Measurements from ENCODE around the gene BIK.

BIK gene

DNA sequence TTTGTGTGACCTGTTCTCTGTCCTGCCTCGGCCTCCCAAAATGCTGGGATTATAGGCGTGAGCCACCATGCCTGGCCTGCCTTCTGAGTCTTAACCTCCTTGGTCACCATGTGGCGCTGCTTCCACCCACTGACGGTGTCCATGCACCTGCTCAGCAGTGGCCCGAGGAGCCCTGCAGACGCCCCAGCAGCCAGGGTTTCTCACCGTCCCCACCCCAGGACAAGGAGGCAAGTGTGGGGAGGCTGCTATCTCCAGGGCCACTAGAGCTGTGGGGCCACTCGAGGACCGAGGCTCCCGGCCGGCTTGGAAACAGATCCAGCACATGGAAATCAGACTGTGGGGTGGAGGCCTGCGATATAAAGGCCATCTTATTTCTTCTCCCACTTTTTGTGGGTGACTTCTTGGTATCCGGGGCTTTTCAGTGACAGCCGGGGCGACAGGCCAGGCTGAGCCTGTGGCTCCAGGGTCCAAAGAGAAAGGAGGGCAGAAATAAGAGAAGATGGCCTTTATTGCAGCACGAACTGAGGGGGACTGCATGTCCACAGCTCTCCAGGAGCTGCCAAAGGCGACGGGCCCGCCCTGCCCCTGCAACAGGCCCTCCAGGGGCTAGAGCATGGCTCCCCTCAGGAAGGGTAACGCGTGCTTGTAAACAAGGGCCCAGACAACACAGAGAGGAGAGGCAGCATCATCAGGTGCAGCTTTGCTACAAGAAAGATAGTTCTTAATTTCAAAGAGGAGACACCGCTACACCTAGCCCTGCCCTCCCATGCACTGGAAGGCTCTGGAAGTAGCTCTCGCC, 55.8 kb downstream of the BIK start:
- H3K4me3 ChIP-seq (ENCODE audit: low read depth, low read length) = no peak overlapping the region
- TF ChIP-seq, protein P1, sequence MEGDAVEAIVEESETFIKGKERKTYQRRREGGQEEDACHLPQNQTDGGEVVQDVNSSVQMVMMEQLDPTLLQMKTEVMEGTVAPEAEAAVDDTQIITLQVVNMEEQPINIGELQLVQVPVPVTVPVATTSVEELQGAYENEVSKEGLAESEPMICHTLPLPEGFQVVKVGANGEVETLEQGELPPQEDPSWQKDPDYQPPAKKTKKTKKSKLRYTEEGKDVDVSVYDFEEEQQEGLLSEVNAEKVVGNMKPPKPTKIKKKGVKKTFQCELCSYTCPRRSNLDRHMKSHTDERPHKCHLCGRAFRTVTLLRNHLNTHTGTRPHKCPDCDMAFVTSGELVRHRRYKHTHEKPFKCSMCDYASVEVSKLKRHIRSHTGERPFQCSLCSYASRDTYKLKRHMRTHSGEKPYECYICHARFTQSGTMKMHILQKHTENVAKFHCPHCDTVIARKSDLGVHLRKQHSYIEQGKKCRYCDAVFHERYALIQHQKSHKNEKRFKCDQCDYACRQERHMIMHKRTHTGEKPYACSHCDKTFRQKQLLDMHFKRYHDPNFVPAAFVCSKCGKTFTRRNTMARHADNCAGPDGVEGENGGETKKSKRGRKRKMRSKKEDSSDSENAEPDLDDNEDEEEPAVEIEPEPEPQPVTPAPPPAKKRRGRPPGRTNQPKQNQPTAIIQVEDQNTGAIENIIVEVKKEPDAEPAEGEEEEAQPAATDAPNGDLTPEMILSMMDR (IDR thresholded peaks at IDR 0.05; ENCODE audit: low read depth, low read length) = no peak

DNA sequence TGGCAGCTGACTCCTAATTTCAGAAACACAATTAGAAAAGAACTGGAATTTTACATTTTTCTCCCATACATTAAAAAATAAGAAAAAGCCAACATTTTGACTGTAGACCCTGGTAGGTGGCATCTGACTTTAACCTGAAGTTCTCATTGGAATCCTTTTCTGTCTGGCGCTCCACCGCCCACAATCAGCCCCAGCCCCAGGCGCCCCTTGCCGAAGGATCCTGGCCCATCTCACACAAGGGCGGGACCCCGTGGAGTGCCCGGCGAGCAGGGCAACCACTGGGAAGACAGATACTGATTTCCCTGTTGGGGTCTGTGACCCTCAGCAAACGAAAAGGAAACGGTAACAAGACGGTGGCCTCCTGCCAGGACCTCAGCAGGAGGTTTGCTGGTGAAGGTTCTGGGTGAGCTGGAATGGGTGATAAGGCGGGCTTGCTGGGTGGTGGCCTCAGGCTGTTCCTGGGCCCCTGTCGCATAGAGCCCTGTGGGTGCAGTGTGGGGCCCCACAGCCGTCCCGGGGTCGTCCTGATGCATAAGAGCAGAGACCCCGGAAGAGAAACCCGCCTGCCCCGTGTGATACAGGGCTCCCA, 56.5 kb downstream of the BIK start:
- TF ChIP-seq, protein P1 (IDR thresholded peaks at IDR 0.05; ENCODE audit: low read depth, low read length) = no peak
- H3K4me3 ChIP-seq (ENCODE audit: low read depth, low read length) = no peak overlapping the region

DNA sequence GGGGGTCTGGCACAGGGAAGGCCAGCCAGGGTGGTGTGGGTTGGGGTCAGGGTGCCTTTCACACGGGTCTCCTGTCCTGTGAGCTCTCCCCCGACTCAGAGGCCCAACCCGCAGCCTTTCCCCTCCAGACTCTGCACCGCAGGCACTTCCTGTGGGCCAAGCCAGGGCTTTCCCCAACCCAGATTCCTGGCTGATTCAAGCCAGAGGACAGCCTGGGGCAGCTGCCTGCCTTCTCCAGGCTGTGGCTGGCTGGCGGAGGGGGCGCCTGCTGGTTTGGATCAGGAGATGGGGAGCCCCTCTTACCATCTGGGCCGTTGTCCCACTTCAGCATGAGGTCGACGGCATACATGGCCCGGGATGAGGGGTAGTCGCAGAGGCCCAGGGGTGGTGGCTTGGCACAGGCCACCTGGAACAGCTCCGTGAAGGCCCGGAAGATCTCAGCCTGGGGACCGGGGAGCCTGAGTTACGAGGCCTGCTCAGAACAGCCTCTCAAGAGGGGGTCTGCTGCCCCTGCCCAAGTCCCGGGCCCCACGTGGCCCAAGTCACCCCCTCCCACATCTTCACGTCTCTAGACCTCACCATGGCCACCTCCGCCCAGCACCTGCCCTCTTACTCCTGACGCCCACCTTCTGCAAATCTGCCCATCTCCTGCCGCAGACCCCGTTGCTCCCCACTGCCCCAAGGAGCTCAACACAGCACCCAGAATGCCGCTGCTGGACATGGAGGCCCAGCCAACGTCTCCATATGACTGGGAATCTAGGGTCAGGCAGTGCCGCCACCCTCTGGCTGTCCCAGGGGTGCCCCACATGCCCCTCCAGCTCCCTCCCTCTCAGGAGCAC, 58.1 kb downstream of the BIK start:
- TF ChIP-seq, protein P1 (IDR thresholded peaks at IDR 0.05; ENCODE audit: low read depth, low read length) = no peak
- no peak overlapping the region for H3K4me3 ChIP-seq (ENCODE audit: low read depth, low read length)

DNA sequence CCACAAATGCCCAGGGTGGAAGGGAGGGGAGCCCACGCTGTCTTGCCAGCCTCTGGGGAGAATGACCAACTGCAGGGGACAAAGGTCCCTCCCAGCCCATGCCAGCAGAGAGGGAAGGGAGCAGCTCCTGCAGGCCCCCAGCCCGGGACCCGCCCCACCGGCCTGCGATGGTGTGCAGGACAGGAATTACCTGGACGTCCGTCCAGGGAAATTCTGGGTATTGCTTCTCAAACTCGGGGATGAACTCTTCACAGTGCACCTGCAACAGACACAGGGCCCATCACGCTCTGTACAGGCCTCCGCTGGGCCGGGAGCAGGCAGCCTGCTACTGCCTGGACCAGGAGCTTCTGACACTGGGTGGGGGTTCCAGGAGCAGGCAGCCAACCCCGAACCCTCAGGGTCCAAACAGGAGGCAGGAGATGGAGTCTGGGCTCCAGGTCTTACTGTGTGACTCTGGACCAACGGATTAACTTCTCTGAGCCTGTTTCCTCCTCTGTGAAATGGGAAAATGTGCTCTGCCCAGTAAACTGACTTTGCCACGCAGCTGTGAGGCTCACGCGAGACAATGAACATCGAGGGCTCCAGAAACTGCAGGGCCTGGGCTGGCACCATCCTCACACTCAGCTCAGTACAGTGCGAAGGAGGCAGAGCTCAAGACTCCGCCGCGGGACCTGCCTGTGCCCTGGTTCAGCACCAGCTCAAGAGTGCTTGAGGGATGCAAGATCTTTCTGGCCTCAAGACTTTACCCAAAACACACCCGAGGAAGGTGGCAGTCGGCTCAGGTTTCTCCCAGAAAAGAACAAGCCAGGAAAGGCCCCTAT, 59.0 kb downstream of the BIK start:
- TF ChIP-seq, protein P1 (IDR thresholded peaks at IDR 0.05; ENCODE audit: low read depth, low read length) = no peak
- no peak overlapping the region for H3K4me3 ChIP-seq (ENCODE audit: low read depth, low read length)

DNA sequence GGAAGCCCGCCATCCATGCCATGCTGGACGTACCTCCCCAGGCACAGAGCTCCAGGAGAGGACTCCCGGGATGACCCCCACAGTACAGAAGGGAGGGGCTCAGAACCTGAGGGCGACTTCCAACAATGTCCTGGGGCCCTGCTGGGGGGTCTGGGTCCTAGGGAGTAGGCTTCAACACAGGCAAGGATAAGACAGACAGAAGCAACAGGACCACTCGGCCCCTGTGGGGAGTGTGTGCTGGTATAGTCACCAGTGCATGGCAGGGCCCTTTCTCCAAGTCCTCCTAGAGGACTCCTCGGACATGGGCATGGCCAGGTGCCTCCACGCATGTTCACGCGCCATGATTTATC, 59.6 kb downstream of the BIK start:
- TF ChIP-seq, protein P1 (IDR thresholded peaks at IDR 0.05; ENCODE audit: low read depth, low read length) = no peak

DNA sequence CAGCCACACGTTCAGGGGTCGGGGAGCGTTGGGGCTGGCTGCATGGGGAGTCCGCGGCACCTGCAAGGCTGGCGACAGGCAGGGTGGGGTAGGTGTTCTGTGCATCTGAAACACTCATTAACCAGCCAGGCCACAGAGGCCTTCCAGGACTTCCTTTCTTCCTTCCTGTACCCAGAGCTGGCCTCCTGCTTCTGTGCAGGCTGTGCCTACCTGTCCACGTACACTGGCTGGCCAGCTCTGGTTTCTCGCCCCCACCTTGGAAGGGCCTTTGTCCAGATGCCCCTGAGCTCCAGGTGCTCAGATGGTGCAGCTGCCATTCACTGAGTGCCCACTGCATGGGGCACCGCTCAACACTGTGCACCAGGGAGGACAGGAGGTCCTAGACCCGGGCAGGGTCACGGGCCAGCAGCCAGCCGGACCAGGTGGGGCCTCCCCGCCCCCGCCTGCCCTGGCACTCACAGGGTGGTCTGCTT, 60.5 kb downstream of the BIK start:
- TF ChIP-seq, protein P1 (IDR thresholded peaks at IDR 0.05; ENCODE audit: low read depth, low read length) = no peak
- H3K4me3 ChIP-seq (ENCODE audit: low read depth, low read length) = no peak overlapping the region

More for the DNA sequence above, 59.6 kb downstream of the BIK start:
- no peak overlapping the region for H3K4me3 ChIP-seq (ENCODE audit: low read depth, low read length)
